Measurements from ENCODE around the gene S100A16.

DNA sequence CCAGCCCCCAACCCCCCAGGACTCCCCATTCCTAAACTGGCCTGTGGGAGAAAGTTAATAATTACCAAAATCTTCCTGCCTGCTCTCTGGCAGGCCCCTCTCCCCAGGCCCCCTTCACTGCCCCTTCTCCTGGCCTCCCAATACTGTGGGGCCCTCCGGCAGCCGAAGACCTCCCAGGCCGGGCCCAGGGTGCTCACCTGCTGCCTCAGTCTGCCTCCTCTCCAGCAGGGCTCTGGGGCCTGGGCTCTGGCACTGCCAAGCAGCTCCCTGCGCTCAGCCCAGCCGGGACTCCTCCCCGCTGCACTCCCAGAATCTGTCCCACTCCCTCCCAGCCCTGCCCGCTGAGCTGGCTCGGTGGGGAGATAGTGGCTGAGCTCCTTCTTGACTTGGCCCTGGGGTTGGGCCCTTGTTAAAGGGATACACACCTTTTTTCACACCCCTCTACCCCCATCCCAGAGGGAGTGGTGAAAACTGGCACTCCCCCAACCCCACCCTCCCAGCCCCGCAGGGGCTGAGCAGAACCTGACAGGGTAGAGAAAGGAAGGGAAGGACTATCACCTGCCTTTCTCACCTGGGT, at the start of gene S100A16:
- TF ChIP-seq, protein P1, sequence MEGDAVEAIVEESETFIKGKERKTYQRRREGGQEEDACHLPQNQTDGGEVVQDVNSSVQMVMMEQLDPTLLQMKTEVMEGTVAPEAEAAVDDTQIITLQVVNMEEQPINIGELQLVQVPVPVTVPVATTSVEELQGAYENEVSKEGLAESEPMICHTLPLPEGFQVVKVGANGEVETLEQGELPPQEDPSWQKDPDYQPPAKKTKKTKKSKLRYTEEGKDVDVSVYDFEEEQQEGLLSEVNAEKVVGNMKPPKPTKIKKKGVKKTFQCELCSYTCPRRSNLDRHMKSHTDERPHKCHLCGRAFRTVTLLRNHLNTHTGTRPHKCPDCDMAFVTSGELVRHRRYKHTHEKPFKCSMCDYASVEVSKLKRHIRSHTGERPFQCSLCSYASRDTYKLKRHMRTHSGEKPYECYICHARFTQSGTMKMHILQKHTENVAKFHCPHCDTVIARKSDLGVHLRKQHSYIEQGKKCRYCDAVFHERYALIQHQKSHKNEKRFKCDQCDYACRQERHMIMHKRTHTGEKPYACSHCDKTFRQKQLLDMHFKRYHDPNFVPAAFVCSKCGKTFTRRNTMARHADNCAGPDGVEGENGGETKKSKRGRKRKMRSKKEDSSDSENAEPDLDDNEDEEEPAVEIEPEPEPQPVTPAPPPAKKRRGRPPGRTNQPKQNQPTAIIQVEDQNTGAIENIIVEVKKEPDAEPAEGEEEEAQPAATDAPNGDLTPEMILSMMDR (conservative IDR thresholded peaks at IDR 0.05; ENCODE audit: low read length), result no peak
- no peak for TF ChIP-seq EZH2phosphoT487 (IDR thresholded peaks at IDR 0.05; ENCODE audit: borderline replicate concordance)
